GM23248 (cell line): ENCODE results near the gene PIGH.

Source experiments
- EZH2 ChIP-seq: fragments of 200-600 bp; sonication (generic); IDR thresholded peaks from 2 replicates; pipeline ENCODE4 v1.6.1; 2018; ENCODE audit warnings: antibody characterized with exemption, mild to moderate bottlenecking; ENCODE audit not compliant: insufficient read depth, poor library complexity, severe bottlenecking
- EZH2phosphoT487 ChIP-seq: fragments of 200-600 bp; sonication (generic); IDR thresholded peaks from 2 replicates; pipeline ENCODE4 v1.6.1; 2018; ENCODE audit warnings: antibody characterized with exemption, moderate library complexity, mild to moderate bottlenecking, low read depth; ENCODE audit not compliant: insufficient read depth

- TF ChIP-seq EZH2phosphoT487 (no peak), EZH2 (no peak)
Measured at GRCh38 chr14:67570453-67570852, 29.6 kb downstream of the PIGH start.
